Mesodermal cell (in vitro differentiated cells): ENCODE results near the gene TMEM150A.
"Not testable (repeated sequence)": the region's sequence is repeated elsewhere in the genome, so short reads cannot be mapped to it uniquely, and the experiment has no call there.

Source experiments
- H3K27ac ChIP-seq: 2 replicates; pipeline ENCODE4 v1.7.0; 2013; ENCODE audit warnings: mild to moderate bottlenecking, low read depth, low read length, moderate library complexity; ENCODE audit not compliant: severe bottlenecking
- H3K36me3 ChIP-seq: 2 replicates; pipeline ENCODE4 v1.7.1; 2013; ENCODE audit warnings: mild to moderate bottlenecking, low read length, moderate library complexity; ENCODE audit not compliant: control insufficient read depth, insufficient read depth
- H3K4me1 ChIP-seq: one replicate; pipeline ENCODE4 v1.7.1; 2013; ENCODE audit warnings: mild to moderate bottlenecking, low read length; ENCODE audit not compliant: insufficient read depth, control insufficient read depth, poor library complexity, severe bottlenecking
- H3K4me3 ChIP-seq: 2 replicates; pipeline ENCODE4 v1.7.0; 2013; ENCODE audit warnings: low read length, control low read depth, mild to moderate bottlenecking; ENCODE audit not compliant: insufficient read depth, poor library complexity, severe bottlenecking; ENCODE audit errors: extremely low read depth
- H3K9me3 ChIP-seq: 2 replicates; pipeline ENCODE4 v1.7.1; 2013; ENCODE audit warnings: mild to moderate bottlenecking, low read length, moderate library complexity; ENCODE audit not compliant: control insufficient read depth
- WGBS, 2 experiments: methylation state at CpG; one replicate each; pipeline ENCODE4 v1.1.5; 2013; ENCODE audit warnings: missing lambda C conversion rate in 2 of 2; ENCODE audit not compliant: insufficient coverage in 2 of 2; 5-methylcytosine and 5-hydroxymethylcytosine counted together

TMEM150A gene

GRCh38 chr2:85611705-85612587 lies 9.4 kb upstream of the TMEM150A start, which contains the start of gene C2orf68:
TSS of gene C2orf68 (minus strand) at chr2:85612066. CDS start at chr2:85611984, 82 bp downstream.
- H3K4me1 ChIP-seq = peaks cover 8% of the 10 kb centered on the region
- peak within 1 kb of the TSS; percentile 92 for H3K4me3 ChIP-seq
- H3K36me3 ChIP-seq = peaks cover 31% of the 10 kb centered on the region
- H3K27ac ChIP-seq = peak within 1 kb of the TSS; percentile 86
- H3K9me3 ChIP-seq = no peaks in the 10 kb centered on the region
- WGBS, 2 experiments = 13 to 21% methylated on average over 48 to 52 of the region's 73 CpGs

- H3K9me3 ChIP-seq = no peaks in the 10 kb centered on the region
- WGBS, 2 experiments = 14% methylated on average over 15 to 24 of the region's 24 CpGs
- peaks cover 30% of the 10 kb centered on the region for H3K36me3 ChIP-seq
- H3K27ac ChIP-seq = peak overlapping the region; percentile 86
- peaks cover 8% of the 10 kb centered on the region for H3K4me1 ChIP-seq
- peak overlapping the region; percentile 92 for H3K4me3 ChIP-seq
Measured at GRCh38 chr2:85611217-85611704, 8.8 kb upstream of the TMEM150A start.

- peaks cover 37% of the 10 kb centered on the region for H3K36me3 ChIP-seq
Measured at GRCh38 chr2:85607268-85608215, 5.0 kb upstream of the TMEM150A start.

GRCh38 chr2:85606116-85606455 lies 3.6 kb upstream of the TMEM150A start:
- Histone ChIP-seq H3K36me3 (peaks cover 37% of the 10 kb centered on the region), H3K27ac (peak overlapping the region; percentile 62)
- WGBS, 2 experiments = 94 to 97% methylated on average over 7 of the region's 7 CpGs

More at GRCh38 chr2:85607268-85608215, 5.0 kb upstream of the TMEM150A start:
- H3K4me1 ChIP-seq = peaks cover 21% of the 10 kb centered on the region
- H3K4me3 ChIP-seq = no peak overlapping the region
- no peaks in the 10 kb centered on the region for H3K9me3 ChIP-seq
- no peak overlapping the region for H3K27ac ChIP-seq
- WGBS, 2 experiments = 94 to 98% methylated on average over 5 to 7 of the region's 9 CpGs

GRCh38 chr2:85605406-85606115 lies 3.1 kb upstream of the TMEM150A start:
- 91 to 93% methylated on average over 3 of the region's 4 CpGs for WGBS, 2 experiments
- Histone ChIP-seq H3K27ac (peak overlapping the region; percentile 62), H3K4me3 (no peak overlapping the region), H3K9me3 (no peaks in the 10 kb centered on the region), H3K36me3 (peaks cover 39% of the 10 kb centered on the region), H3K4me1 (peaks cover 21% of the 10 kb centered on the region)

More at GRCh38 chr2:85606116-85606455, 3.6 kb upstream of the TMEM150A start:
- peaks cover 21% of the 10 kb centered on the region for H3K4me1 ChIP-seq
- H3K9me3 ChIP-seq = no peaks in the 10 kb centered on the region
- no peak overlapping the region for H3K4me3 ChIP-seq

- Histone ChIP-seq H3K27ac (no peak overlapping the region), H3K4me1 (peaks cover 21% of the 10 kb centered on the region), H3K9me3 (no peaks in the 10 kb centered on the region), H3K4me3 (no peak overlapping the region), H3K36me3 (peaks cover 32% of the 10 kb centered on the region)
- WGBS, 2 experiments = 94 to 100% methylated on average over 2 to 3 of the region's 6 CpGs
Measured at GRCh38 chr2:85604568-85605339, 2.3 kb upstream of the TMEM150A start.

GRCh38 chr2:85604133-85604444 lies 1.6 kb upstream of the TMEM150A start:
- H3K4me3 ChIP-seq = not testable (repeated sequence)
- H3K36me3 ChIP-seq = peaks cover 34% of the 10 kb centered on the region
- WGBS, 2 experiments = 86 to 100% methylated on average over 2 to 3 of the region's 3 CpGs

GRCh38 chr2:85601771-85602475 lies 575 bp downstream of the TMEM150A start:
- H3K27ac ChIP-seq = no peak overlapping the region
- H3K4me1 ChIP-seq = peaks cover 13% of the 10 kb centered on the region
- H3K9me3 ChIP-seq = no peaks in the 10 kb centered on the region
- 6 to 8% methylated on average over 21 to 32 of the region's 36 CpGs for WGBS, 2 experiments
- peak overlapping the region; percentile 82 for H3K4me3 ChIP-seq
- peaks cover 38% of the 10 kb centered on the region for H3K36me3 ChIP-seq

More at GRCh38 chr2:85604133-85604444, 1.6 kb upstream of the TMEM150A start:
- not testable (repeated sequence) for H3K9me3 ChIP-seq, H3K27ac ChIP-seq
- H3K4me1 ChIP-seq = peaks cover 21% of the 10 kb centered on the region

- Histone ChIP-seq H3K9me3 (no peaks in the 10 kb centered on the region), H3K27ac (no peak overlapping the region), H3K36me3 (peaks cover 45% of the 10 kb centered on the region), H3K4me3 (peak overlapping the region; percentile 82), H3K4me1 (peaks cover 13% of the 10 kb centered on the region)
- WGBS, 2 experiments = 93 to 96% methylated on average over 3 of the region's 6 CpGs
Measured at GRCh38 chr2:85600951-85601770, 1.3 kb downstream of the TMEM150A start.
